ENCODE measurements around the gene PRSS3.

DNA sequence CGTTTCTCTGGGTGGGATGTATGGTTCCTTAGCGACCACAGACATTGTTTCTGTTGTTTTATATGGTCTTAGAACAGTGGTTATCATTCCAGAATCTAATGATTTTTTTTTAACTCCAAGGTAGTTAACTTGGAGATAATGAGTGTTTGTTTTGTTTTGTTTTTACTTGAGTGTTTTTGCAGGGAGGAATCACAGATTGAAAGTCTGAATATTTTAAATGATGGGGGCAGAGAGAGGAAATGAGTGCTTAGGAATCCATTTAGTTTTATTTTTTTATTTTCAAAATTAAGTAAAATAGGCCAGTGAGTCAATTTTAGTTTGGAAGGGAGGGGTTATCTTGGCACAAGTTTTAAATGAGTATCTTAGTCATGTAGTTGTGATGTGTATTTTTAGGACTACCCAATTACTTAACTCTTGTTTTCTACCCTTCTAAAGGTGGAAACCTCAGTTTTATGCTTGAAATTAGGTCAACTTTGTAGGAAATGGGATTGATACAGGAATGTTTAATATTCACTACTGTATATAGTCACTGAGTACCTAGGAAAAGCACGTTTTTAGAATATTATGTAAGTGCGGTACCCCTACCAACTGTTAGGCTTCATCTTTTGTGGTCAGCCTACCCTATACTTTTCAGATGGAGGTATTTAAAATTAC, 23.6 kb downstream of the PRSS3 start:
- TF ChIP-seq POLR2A (IDR thresholded peaks at IDR 0.05) (no peak), POLR2AphosphoS5 (IDR thresholded peaks at IDR 0.05) (no peak), EP300 (IDR thresholded peaks at IDR 0.05) (no peak)
- TF ChIP-seq, protein P1, sequence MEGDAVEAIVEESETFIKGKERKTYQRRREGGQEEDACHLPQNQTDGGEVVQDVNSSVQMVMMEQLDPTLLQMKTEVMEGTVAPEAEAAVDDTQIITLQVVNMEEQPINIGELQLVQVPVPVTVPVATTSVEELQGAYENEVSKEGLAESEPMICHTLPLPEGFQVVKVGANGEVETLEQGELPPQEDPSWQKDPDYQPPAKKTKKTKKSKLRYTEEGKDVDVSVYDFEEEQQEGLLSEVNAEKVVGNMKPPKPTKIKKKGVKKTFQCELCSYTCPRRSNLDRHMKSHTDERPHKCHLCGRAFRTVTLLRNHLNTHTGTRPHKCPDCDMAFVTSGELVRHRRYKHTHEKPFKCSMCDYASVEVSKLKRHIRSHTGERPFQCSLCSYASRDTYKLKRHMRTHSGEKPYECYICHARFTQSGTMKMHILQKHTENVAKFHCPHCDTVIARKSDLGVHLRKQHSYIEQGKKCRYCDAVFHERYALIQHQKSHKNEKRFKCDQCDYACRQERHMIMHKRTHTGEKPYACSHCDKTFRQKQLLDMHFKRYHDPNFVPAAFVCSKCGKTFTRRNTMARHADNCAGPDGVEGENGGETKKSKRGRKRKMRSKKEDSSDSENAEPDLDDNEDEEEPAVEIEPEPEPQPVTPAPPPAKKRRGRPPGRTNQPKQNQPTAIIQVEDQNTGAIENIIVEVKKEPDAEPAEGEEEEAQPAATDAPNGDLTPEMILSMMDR (IDR thresholded peaks at IDR 0.05): no peak
